Ectodermal cell (in vitro differentiated cells): ENCODE results near the gene ADAP1.

ENCODE experiments used
- H3K27ac ChIP-seq: 2 replicates; pipeline ENCODE4 v1.7.0; 2013; ENCODE audit warnings: mild to moderate bottlenecking, low read depth, low read length; ENCODE audit not compliant: insufficient read depth, poor library complexity, severe bottlenecking
- H3K27me3 ChIP-seq: 2 replicates; pipeline ENCODE4 v1.7.0; 2013; ENCODE audit warnings: mild to moderate bottlenecking, low read length; ENCODE audit not compliant: insufficient read depth, control insufficient read depth, poor library complexity, severe bottlenecking
- H3K36me3 ChIP-seq: one replicate; pipeline ENCODE4 v1.7.0; 2013; ENCODE audit warnings: low read length; ENCODE audit not compliant: control insufficient read depth, insufficient read depth
- H3K4me1 ChIP-seq: one replicate; pipeline ENCODE4 v1.7.0; 2013; ENCODE audit warnings: low read length; ENCODE audit not compliant: control insufficient read depth, insufficient read depth
- H3K4me3 ChIP-seq: 2 replicates; pipeline ENCODE4 v1.7.0; 2013; ENCODE audit warnings: low read depth, low read length, control low read depth; ENCODE audit not compliant: insufficient read depth
- H3K9me3 ChIP-seq: 2 replicates; pipeline ENCODE4 v1.7.0; 2013; ENCODE audit warnings: mild to moderate bottlenecking, low read length, moderate library complexity; ENCODE audit not compliant: control insufficient read depth
- WGBS, 2 experiments: methylation state at CpG; one replicate each; pipeline ENCODE4 v1.1.7; 2013; ENCODE audit warnings: missing lambda C conversion rate in 2 of 2; 5-methylcytosine and 5-hydroxymethylcytosine counted together

ADAP1 gene

GRCh38 chr7:986766-987751, 32.6 kb upstream of the ADAP1 start:
- Histone ChIP-seq H3K9me3 (no peaks in the 10 kb centered on the region), H3K36me3 (no peaks in the 10 kb centered on the region), H3K4me3 (no peak overlapping the region), H3K27me3 (no peaks in the 10 kb centered on the region), H3K4me1 (peaks cover 15% of the 10 kb centered on the region), H3K27ac (no peak overlapping the region)
- 94 to 95% methylated on average over 56 of the region's 56 CpGs for WGBS, 2 experiments

DNA sequence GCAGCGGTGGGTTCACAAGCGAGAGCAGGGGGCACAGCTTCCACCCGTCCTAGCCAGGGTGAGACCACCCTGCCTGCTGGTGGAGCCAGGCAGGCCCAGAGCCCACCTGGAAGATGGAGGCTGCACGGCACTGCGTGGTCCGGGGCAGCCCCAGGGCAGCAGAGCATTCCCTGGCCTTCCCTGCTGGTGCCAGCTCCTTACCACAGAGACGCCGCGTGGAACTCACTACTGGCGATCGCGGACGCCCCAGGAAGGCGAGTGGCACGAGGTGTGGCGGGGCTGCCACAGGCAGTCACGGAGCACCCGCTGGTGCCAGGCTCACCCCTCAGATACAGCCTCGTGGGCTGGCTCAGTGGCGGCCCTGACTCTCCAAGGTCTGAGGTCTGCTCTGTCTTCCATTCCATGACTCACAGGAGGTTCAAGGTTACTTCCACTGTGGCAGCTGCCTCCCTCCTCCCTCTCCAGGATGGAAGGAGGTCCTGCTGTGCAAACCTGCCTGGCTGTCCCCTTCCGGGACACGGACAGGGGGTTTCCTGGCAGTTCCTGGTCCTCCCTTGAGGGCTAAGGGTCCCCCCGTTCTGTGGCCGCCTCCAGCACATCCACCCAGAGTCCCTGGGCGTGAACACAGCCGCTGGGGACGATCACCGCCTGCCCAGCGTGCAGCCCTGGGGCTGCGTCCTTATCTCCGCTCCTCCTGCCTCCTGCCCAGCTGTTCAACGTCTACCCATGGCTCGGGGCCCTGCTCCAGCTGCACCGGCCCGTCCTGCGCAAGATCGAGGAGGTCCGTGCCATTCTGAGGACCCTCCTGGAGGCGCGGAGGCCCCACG, 31.6 kb upstream of the ADAP1 start:
- Histone ChIP-seq H3K4me1 (peaks cover 15% of the 10 kb centered on the region), H3K4me3 (no peak overlapping the region), H3K27ac (no peak overlapping the region), H3K36me3 (no peaks in the 10 kb centered on the region), H3K27me3 (no peaks in the 10 kb centered on the region), H3K9me3 (no peaks in the 10 kb centered on the region)
- 89 to 92% methylated on average over 41 of the region's 41 CpGs for WGBS, 2 experiments

DNA sequence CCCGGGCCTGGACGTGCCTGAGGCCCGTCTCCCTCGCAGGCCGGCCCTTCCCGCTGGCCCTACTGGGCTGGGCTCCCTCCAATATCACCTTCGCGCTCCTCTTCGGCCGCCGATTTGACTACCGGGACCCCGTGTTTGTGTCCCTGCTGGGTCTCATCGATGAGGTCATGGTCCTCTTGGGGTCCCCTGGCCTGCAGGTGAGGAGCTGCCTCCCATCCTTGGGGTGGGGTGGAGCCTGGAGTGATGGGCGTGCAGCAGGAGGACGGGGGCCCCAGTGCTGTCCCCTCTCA, 30.6 kb upstream of the ADAP1 start:
- Histone ChIP-seq H3K27me3 (no peaks in the 10 kb centered on the region), H3K4me3 (no peak overlapping the region), H3K36me3 (no peaks in the 10 kb centered on the region), H3K4me1 (peaks cover 15% of the 10 kb centered on the region), H3K27ac (no peak overlapping the region), H3K9me3 (no peaks in the 10 kb centered on the region)
- WGBS, 2 experiments, result 91 to 93% methylated on average over 16 of the region's 16 CpGs

- Histone ChIP-seq H3K4me3 (no peak overlapping the region), H3K36me3 (no peaks in the 10 kb centered on the region), H3K27me3 (no peaks in the 10 kb centered on the region), H3K27ac (no peak overlapping the region), H3K9me3 (no peaks in the 10 kb centered on the region), H3K4me1 (peaks cover 15% of the 10 kb centered on the region)
- WGBS, 2 experiments, result 94% methylated on average over 39 of the region's 39 CpGs
Measured at GRCh38 chr7:984361-985126, 30.1 kb upstream of the ADAP1 start.

DNA sequence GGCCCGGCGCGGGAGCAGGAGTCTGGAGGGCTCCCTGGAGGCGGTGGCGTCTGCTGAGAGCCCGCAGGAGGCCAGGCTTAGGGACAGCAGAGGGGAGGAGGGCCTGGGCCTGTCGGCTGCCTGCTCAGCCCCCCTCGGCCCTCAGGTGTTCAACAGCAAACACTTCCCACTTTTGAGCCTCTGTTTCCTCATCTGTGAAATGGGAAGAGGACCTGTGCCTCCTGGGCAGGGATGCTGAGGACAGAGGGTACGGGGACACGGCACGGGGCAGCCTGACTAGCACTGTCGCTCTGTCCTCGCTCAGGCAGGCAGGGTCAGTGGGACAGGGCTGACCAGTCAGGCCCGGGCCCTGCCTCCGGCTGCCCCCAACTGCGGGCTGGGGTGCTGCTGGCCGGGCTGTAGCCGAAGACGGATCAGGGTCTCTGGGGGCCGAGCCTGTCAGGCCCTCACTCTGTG, 29.2 kb upstream of the ADAP1 start:
- Histone ChIP-seq H3K4me1 (peaks cover 9% of the 10 kb centered on the region), H3K9me3 (no peaks in the 10 kb centered on the region), H3K27ac (no peak overlapping the region), H3K4me3 (no peak overlapping the region), H3K27me3 (no peaks in the 10 kb centered on the region), H3K36me3 (no peaks in the 10 kb centered on the region)
- WGBS, 2 experiments, result 93% methylated on average over 20 of the region's 20 CpGs

DNA sequence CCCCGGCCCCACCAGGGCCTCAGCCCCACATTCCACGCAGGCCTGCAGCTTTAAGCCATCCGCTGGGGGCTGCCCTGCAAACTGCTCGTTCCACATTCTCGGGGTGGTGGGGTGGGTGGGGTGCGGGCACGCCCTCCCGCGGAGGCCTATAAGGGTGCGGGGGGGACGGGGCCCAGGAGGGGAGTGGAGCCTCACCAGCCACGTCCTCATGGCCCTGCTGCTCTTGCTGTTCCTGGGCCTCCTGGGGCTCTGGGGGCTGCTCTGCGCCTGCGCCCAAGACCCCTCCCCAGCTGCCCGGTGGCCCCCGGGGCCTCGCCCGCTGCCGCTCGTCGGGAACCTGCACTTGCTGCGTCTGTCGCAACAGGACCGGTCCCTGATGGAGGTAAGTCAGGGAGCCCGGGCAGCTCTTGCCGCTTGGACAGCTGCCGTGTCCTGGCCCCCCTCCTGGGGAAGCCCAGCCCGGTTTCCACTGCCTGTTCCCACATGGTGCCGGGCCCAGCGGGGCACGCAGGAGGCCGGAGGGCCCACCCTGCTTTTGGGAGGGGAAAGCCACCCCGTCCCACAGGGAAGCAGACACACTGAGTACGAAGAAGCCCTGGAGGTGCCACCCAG, 28.6 kb upstream of the ADAP1 start, which contains the start of gene CYP2W1:
Gene CYP2W1 (plus strand): TSS at position 178 of the 612 bp plus-strand sequence. CDS start 31 bp downstream, at position 209.
- H3K27me3 ChIP-seq, result no peaks in the 10 kb centered on the region
- peaks cover 6% of the 10 kb centered on the region for H3K4me1 ChIP-seq
- no peak within 1 kb of the TSS for H3K27ac ChIP-seq
- H3K4me3 ChIP-seq, result no peak within 1 kb of the TSS
- WGBS, 2 experiments, result 90% methylated on average over 34 of the region's 34 CpGs
- H3K36me3 ChIP-seq, result no peaks in the 10 kb centered on the region
- H3K9me3 ChIP-seq, result no peaks in the 10 kb centered on the region

GRCh38 chr7:982511-983003, 28.1 kb upstream of the ADAP1 start:
- H3K36me3 ChIP-seq, result no peaks in the 10 kb centered on the region
- peaks cover 7% of the 10 kb centered on the region for H3K4me1 ChIP-seq
- no peaks in the 10 kb centered on the region for H3K9me3 ChIP-seq
- H3K27ac ChIP-seq, result no peak overlapping the region
- 88 to 89% methylated on average over 10 of the region's 10 CpGs for WGBS, 2 experiments
- H3K27me3 ChIP-seq, result no peaks in the 10 kb centered on the region
- H3K4me3 ChIP-seq, result no peak overlapping the region

DNA sequence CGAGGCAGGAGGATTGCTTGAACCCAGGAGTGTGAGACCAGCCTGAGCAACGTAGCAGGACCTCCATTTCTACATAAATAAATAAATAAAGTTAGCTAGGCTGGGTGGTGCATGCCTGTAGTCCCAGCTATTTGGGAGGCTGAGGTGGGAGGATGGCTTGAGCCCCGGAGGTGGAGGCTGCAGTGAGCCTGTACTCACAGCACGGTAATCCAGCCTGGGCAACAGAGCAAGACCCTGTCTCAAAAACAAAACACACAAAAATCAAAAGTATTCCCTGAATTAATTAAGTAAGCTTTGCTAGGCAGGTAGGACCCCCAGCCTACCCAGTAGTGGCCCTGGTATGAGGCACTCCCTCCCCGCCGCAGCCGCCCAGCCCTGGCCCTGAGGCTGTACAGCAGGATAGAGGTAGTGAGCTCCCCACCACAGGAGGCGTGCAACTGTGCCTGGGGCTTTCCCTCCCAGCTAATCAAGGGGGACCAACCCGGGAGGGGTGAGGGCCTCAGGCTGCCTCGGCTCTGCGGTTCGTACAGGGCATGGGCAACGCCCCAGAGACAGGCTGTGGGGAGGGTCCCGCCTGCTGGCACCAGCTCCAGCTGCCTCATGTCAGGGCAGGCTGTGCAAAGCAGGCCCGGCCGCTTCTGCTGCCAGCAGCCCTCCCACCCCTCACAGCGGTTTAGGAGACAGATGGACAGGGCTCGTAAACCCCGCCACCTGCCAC, 27.5 kb upstream of the ADAP1 start:
- Histone ChIP-seq H3K4me3 (no peak overlapping the region), H3K36me3 (no peaks in the 10 kb centered on the region), H3K27ac (no peak overlapping the region), H3K4me1 (peaks cover 13% of the 10 kb centered on the region), H3K27me3 (no peaks in the 10 kb centered on the region), H3K9me3 (no peaks in the 10 kb centered on the region)
- whole genome bisulfite sequencing, 2 experiments, result 91% methylated on average over 19 of the region's 19 CpGs
